Measurements from ENCODE around the gene RALGPS1. TPM values are rescaled to one million over a fixed set of nuclear protein-coding genes. Genes with fewer than 3 reads are reported as not detected.

The RALGPS1 gene
- total RNA-seq, 1 donor from 2014 or later: 2.7 TPM

DNA sequence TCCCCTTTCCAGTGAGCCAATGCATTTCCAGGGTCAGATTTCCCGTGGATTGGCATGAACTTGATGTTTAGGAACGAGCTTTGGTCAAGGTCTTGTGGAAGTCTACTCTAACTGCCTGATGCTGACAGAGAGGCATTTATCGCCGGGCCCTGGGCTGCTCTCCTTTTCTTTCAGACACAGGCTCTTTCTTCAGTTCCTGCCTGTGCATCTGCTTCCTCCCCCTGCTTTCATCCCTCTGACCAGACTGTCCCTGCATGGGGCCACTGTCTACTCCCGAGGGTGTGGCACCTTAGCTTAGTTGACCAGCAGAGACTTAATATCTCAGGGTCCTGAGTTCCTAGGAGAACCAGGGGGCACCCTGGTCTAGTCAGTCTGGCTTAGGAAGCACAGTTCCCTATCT, 41.2 kb downstream of the RALGPS1 start:
- intact Hi-C loops (cut with micrococcal nuclease): no loop called here

DNA sequence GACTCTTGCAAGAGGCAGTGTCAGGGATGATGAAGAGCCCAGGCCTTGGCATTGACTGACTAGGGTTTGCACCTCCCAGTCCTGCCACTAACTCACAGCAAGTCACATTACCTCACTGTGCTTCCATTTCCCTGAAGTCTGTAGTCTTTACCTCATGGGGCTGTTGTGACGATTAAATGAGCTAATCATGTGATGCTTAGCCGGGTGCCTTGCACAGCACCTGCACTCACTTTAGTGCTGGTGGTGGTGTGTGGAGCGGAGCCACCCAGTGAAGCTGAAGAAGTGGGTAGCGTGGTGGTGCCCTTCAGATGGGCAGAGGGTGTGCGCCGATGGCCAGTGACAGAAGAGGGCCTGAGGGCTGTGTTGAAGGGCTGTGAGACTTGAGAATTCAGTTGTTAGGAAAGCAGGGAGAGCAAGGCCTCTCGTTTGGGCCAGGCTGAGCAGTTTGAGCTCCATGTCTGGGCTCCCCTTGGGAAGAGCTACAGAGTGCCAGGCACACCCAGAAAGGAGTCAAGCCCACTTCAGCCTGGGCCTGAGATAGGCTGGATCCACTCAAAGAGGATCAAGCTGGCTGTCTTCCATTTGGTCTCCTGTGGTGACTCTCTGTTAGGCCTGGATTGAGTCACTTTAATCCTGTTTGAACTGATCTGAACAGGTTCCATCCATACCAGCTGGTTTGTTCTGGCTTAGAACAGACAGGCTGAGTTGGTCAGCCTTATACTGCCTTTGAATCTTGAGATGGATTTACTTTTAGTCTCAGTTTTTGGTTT, 42.5 kb downstream of the RALGPS1 start:
- intact Hi-C loops (cut with micrococcal nuclease): no loop called here

GRCh38 chr9:126957687-126958053, 43.1 kb downstream of the RALGPS1 start:
- intact Hi-C loops (cut with micrococcal nuclease): no loop called here

GRCh38 chr9:126959336-126959735, 44.8 kb downstream of the RALGPS1 start:
- intact Hi-C loops (cut with micrococcal nuclease): no loop called here

DNA sequence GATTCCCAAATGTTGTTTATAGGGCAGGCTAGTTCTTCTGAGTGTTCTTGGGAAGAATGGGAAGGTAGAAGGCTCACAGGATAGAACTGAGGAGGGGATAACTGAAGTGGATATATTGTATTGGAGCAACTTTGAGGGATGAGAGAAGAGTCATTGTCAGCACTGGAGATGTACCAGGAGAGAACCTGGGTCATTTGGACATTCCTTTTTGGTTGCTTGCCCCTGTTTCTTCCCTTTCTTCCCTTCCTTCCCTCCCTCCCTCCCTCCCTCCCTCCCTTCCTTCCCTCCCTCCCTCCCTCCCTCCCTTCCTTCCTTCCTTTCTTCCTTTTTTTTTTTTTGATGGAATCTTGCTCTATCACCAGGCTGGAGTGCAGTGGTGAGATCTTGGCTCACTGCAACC, 45.3 kb downstream of the RALGPS1 start:
- intact Hi-C loops (cut with micrococcal nuclease): no loop called here

GRCh38 chr9:126962336-126962735, 47.8 kb downstream of the RALGPS1 start:
- intact Hi-C loops (cut with micrococcal nuclease): no loop called here

DNA sequence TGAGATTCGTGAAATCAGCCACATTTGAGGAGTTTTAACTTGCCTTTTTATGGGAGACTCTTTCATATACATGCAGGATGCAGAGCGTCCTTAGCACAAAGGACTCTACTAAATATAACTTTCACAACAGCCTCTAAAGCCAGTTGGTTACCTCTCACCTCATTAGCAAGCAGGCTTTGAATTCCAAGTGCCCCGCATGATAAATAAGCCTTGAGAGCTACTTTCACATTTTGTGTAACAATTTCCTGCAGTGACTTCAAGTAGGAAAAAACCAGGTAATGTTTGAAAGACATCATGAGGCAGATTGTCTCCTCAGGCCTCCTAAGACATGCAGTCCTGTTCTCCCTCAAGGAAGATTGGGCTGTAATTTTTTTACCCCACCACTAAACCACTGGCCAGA, 50.5 kb downstream of the RALGPS1 start:
- intact Hi-C loops (cut with micrococcal nuclease): loop anchor here (1.0 kb wide), 1 partner anchor 234 kb away; no protein-coding TSS in a partner anchor

GRCh38 chr9:126965541-126966428, 51.2 kb downstream of the RALGPS1 start:
- intact Hi-C loops (cut with micrococcal nuclease): loop anchor here (1.0 kb wide), 1 partner anchor 234 kb away; no protein-coding TSS in a partner anchor

DNA sequence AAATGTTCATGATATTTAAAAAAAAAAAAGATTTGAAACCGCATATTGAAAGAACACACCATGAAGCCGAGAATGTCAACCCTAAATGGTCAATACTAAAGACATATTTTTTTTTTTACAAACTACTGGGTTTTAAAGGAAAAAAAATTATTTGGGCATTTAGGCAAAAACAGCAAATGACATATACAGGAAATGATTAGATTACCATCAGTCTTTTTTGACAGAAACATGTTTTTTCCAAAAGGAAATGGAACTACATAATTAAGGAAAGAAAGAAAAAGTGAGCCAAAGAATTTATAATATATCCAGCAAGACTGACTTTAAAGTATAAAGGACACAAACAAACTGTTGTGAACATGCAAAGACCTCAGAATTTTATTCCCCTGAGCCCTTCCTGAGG, 56.7 kb downstream of the RALGPS1 start:
- intact Hi-C loops (cut with micrococcal nuclease): no loop called here

- intact Hi-C loops (cut with micrococcal nuclease): no loop called here
Measured at GRCh38 chr9:126973651-126974529, 59.3 kb downstream of the RALGPS1 start.

GRCh38 chr9:126974594-126974993, 60.0 kb downstream of the RALGPS1 start:
- intact Hi-C loops (cut with micrococcal nuclease): no loop called here

DNA sequence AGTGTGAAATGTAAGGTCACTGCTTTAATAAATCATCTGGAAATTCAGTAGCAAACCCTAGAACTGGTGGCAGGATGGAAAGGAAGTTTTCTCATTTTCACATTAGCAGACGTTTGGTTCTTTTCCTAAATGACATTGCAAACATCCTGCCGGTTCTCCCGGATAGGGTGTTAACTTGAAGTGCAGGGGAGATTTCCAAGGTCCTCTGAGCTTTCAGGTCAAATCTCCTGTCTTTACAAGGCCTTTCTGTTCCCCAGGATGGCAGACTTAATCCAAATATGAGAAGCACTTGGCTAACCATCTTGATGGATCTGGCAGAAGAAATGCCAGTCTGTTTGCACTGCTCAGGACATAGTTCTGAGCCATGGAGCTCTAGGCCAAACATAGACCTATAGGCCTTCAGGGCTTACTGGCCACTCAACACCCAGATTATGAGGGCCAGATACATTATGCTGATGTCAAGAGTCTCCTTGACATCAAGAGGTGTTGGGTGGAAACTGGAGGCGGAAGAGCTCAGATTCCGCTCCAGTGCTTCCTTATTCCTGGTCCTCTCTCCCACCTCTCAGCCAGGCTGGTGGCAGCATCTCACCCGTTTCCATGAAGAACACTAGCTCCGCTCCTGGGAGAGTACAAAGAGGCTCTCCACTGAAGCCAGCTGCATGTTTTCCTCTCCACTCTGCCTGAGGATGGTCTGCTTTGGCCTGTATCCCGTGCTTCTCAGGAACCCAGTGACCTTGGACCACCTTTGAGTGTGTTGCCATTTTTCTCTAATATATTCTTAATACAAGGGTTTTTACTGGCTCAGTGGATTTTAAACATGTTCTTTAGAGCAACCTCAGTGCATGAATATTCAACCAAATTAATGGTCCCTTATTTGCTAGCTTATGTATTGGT, 61.0 kb downstream of the RALGPS1 start:
- intact Hi-C loops (cut with micrococcal nuclease): no loop called here

DNA sequence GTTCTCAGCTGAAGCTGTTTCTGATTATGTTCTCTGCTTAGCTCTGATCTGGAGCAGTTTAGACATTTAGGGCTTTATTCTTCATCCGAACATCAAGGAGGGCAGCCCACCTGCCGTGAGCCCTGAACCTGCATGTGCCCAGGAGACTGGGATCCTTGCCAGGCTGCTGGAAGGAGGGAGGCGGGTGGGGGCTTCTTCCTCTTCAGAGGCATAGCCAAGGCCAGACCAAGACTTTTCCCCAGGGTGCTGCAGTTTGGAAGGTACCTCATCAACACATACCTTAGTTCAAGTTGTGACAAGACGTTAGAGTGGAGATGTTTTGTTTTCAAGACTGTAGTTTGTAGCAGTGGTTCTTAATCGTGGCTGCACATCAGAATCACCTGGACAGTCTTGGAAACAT, 64.9 kb downstream of the RALGPS1 start:
- intact Hi-C loops (cut with micrococcal nuclease): no loop called here

- intact Hi-C loops (cut with micrococcal nuclease): no loop called here
Measured at GRCh38 chr9:126980231-126980630, 65.6 kb downstream of the RALGPS1 start.

- intact Hi-C loops (cut with micrococcal nuclease): no loop called here
Measured at GRCh38 chr9:126981218-126981617, 66.6 kb downstream of the RALGPS1 start.

DNA sequence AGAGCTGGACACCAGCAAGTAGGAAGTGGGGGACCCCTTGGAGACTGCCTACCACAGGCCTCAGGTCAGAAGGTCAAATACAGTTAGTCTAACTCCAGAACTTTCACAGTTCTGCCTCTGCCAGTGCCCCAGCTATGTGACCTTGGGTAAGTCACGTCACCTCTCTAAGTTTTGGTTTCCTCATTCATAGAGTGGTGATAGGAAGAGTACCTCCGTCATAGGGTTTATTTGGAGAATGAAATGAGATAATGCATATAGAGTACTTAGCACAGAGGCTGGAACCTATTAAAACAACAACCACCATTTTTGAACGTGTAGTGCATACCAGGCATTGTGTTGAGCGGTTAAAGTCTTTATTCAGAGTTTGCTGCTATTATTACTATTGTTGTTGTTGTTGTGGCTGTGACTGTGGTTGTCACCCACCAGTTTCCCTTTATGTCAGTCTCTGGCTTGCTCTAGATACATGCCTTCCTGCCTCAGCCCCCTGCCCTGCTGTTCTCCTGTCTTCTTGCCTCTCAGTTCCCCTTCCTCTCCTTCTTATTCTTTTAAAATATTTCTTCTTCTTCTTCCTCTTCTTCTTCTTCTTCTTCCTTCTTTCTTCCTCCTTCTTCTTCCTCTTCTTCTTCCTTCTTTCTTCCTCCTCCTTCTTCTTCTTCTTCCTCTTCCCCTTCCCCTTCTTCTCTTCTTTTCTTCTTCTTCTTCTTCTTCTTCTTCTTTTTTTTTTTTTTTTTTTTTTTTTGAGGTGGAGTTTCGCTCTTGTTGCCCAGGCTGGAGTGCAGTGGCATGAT, 67.8 kb downstream of the RALGPS1 start:
- intact Hi-C loops (cut with micrococcal nuclease): no loop called here

DNA sequence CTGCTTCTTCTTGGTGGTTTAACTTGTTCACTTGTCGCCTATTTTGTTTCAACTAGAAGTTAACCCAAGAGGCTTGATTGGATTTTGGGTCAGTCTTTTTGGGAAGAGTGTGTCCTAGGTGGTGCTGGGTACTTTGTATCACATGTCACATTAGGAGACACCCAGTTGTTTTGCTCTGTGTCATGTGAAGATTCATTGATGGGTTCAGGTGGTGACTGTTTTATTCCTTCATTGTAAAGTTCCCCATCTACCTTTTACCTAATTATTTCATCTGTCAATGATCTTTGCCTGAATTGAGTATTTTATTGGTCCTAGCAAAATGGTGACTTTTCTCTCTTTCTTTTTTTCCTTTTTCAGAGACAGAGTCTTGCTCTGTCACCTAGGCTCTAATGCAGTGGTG, 69.2 kb downstream of the RALGPS1 start:
- intact Hi-C loops (cut with micrococcal nuclease): no loop called here

GRCh38 chr9:126984969-126985368, 70.4 kb downstream of the RALGPS1 start:
- intact Hi-C loops (cut with micrococcal nuclease): loop anchor here (5.0 kb wide), 2 partner anchors 62 to 402 kb away; no protein-coding TSS in a partner anchor

DNA sequence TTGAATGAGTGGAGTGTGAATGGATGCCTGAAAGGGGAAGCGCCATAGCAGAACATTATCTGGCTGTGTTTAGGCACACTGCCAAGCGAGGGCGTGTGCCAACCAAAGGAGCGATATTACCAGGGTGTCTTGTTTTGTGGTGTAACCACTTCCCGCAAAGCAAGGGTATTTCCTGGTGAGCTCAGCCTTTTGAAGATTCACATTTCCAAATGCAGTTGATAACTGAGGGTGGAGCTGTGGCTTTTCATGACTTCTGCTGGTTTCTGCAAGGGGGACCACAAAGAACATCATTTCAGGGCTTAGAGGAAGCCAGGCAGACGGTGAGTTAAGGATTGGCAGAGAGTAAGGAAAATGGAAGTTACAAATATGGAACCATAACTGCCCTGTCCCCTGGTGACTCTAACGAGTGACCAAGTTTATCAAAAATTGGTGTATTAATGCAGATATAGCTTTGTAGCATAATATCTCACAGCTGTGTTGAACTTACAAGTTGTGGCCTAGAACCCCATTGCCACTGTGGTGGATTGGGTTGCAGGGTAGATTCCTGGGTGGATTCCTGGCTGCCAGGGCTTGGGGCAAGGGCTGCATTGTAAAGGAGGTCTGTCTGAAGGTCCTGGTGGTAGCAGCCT, 71.4 kb downstream of the RALGPS1 start:
- intact Hi-C loops (cut with micrococcal nuclease): loop anchor here (1.0 to 5.0 kb wide), 3 partner anchors 19 to 401 kb away; no protein-coding TSS in a partner anchor
